OCI-LY3 (cell line): ENCODE results near the gene CABP1.
"Not testable (repeated sequence)": the region's sequence is repeated elsewhere in the genome, so short reads cannot be mapped to it uniquely, and the experiment has no call there.

Source experiments
- CTCF ChIP-seq: fragments of 200-600, 300-600 bp; sonication (generic); IDR thresholded peaks from 2 replicates; pipeline ENCODE4 v1.5.1; 2014; ENCODE audit warnings: antibody characterized with exemption, low read length, low read depth
- EZH2phosphoT487 ChIP-seq: fragments of 200-600 bp; shearing (Covaris generic); IDR thresholded peaks from 2 replicates; pipeline ENCODE4 v1.6.1; 2018; ENCODE audit warnings: antibody characterized with exemption, mixed run types, low read depth

- not testable (repeated sequence) for TF ChIP-seq CTCF, EZH2phosphoT487
These were observed 22.7 kb upstream of the CABP1 start for GRCh38 chr12:120617767-120618166.
